HepG2 (cell line): ENCODE data around the gene PLCB4. TPM values are rescaled to one million over a fixed set of nuclear protein-coding genes. Genes with fewer than 3 reads are reported as not detected.

Experiments
- CAMTA2 ChIP-seq: sonication (generic); formaldehyde crosslinking; IDR thresholded peaks from 2 replicates; pipeline ENCODE4 v1.4.0; 2020; ENCODE audit warnings: mild to moderate bottlenecking, missing genetic modification reagents, borderline replicate concordance
- CBX1 ChIP-seq: IDR thresholded peaks from one replicate; pipeline ENCODE4 v1.6.1; 2016; ENCODE audit warnings: antibody characterized with exemption, low read depth
- ELF4 ChIP-seq: sonication (generic); formaldehyde crosslinking; IDR thresholded peaks from 2 replicates; pipeline ENCODE4 v1.5.0; 2020; ENCODE audit warnings: missing genetic modification reagents, mild to moderate bottlenecking, moderate library complexity, borderline replicate concordance
- FIP1L1 ChIP-seq: fragments of 200-400 bp; formaldehyde crosslinking; IDR thresholded peaks from 2 replicates; pipeline ENCODE4 v1.6.1; 2018; ENCODE audit warnings: low read depth, mild to moderate bottlenecking, low read length, moderate library complexity, borderline replicate concordance; ENCODE audit not compliant: insufficient read depth
- GFI1 ChIP-seq: sonication (generic); formaldehyde crosslinking; IDR thresholded peaks from 2 replicates; pipeline ENCODE4 v1.5.0; 2020; ENCODE audit warnings: missing genetic modification reagents, mild to moderate bottlenecking, borderline replicate concordance
- HHEX ChIP-seq: IDR thresholded peaks from 2 replicates; pipeline ENCODE4 v1.6.1; 2016; ENCODE audit warnings: control low read depth
- ISX ChIP-seq: sonication (generic); formaldehyde crosslinking; conservative IDR thresholded peaks from 2 replicates; pipeline ENCODE4 v1.5.0; 2020; ENCODE audit warnings: missing genetic modification reagents
- MTA3 ChIP-seq: sonication (generic); formaldehyde crosslinking; IDR thresholded peaks from 2 replicates; pipeline ENCODE4 v1.4.0; 2020; ENCODE audit warnings: missing genetic modification reagents
- MTF2 ChIP-seq: sonication (generic); formaldehyde crosslinking; IDR thresholded peaks from 2 replicates; pipeline ENCODE4 v1.5.0; 2020; ENCODE audit warnings: missing genetic modification reagents, borderline replicate concordance
- NCOA2 ChIP-seq: sonication (generic); formaldehyde crosslinking; IDR thresholded peaks from 2 replicates; pipeline ENCODE4 v1.8.0; 2022; ENCODE audit warnings: inconsistent platforms
- NCOA5 ChIP-seq: sonication (generic); formaldehyde crosslinking; IDR thresholded peaks from 2 replicates; pipeline ENCODE4 v1.4.0; 2020; ENCODE audit warnings: missing genetic modification reagents
- PHF20 ChIP-seq: sonication (generic); formaldehyde crosslinking; IDR thresholded peaks from 2 replicates; pipeline ENCODE4 v1.5.0; 2020; ENCODE audit warnings: mild to moderate bottlenecking, missing genetic modification reagents
- PHF21A ChIP-seq: sonication (generic); formaldehyde crosslinking; IDR thresholded peaks from 2 replicates; pipeline ENCODE4 v1.5.0; 2020; ENCODE audit warnings: mild to moderate bottlenecking, missing genetic modification reagents
- RBFOX2 ChIP-seq: fragments of 200-400 bp; formaldehyde crosslinking; IDR thresholded peaks from 2 replicates; pipeline ENCODE4 v1.6.1; 2017; ENCODE audit warnings: low read depth, mild to moderate bottlenecking, low read length
- RFX3 ChIP-seq: IDR thresholded peaks from 2 replicates; pipeline ENCODE4 v1.6.1; 2016; ENCODE audit warnings: missing biosample characterization, missing genetic modification reagents
- SNRNP70 ChIP-seq: fragments of 200-400 bp; formaldehyde crosslinking; IDR thresholded peaks from 2 replicates; pipeline ENCODE4 v1.6.1; 2017; ENCODE audit warnings: mild to moderate bottlenecking, low read depth, low read length, moderate library complexity
- SP4 ChIP-seq: sonication (generic); formaldehyde crosslinking; IDR thresholded peaks from 2 replicates; pipeline ENCODE4 v1.8.1; 2023; ENCODE audit warnings: mild to moderate bottlenecking, missing genetic modification reagents
- TBL1XR1 ChIP-seq: fragments of 150-350 bp; IDR thresholded peaks from 2 replicates; pipeline ENCODE4 v1.6.1; 2014; ENCODE audit warnings: borderline replicate concordance, low read length; ENCODE audit not compliant: partially characterized antibody
- ZFP36L1 ChIP-seq: sonication (generic); formaldehyde crosslinking; IDR thresholded peaks from 2 replicates; pipeline ENCODE4 v1.8.0; 2022; ENCODE audit warnings: mild to moderate bottlenecking, missing genetic modification reagents, moderate library complexity
- ZNF660 ChIP-seq: sonication (generic); formaldehyde crosslinking; IDR thresholded peaks from 2 replicates; pipeline ENCODE4 v1.5.1; 2020; ENCODE audit warnings: mild to moderate bottlenecking, low read depth, missing genetic modification reagents, borderline replicate concordance
- ZNF749 ChIP-seq: sonication (generic); formaldehyde crosslinking; IDR thresholded peaks from 2 replicates; pipeline ENCODE4 v1.8.0; 2022; ENCODE audit warnings: mild to moderate bottlenecking, missing genetic modification reagents, moderate library complexity, borderline replicate concordance
- ZNF761 ChIP-seq: sonication (generic); formaldehyde crosslinking; conservative IDR thresholded peaks from 2 replicates; pipeline ENCODE4 v1.4.0; 2020; ENCODE audit warnings: mild to moderate bottlenecking, missing genetic modification reagents
- ZNF766 ChIP-seq: sonication (generic); formaldehyde crosslinking; IDR thresholded peaks from 2 replicates; pipeline ENCODE4 v1.5.0; 2020; ENCODE audit warnings: missing genetic modification reagents, borderline replicate concordance
- ZNF883 ChIP-seq: sonication (generic); formaldehyde crosslinking; IDR thresholded peaks from 2 replicates; pipeline ENCODE4 v1.5.1; 2020; ENCODE audit warnings: mild to moderate bottlenecking, missing genetic modification reagents; ENCODE audit errors: not compliant biosample characterization
- ZSCAN12 ChIP-seq: sonication (generic); formaldehyde crosslinking; IDR thresholded peaks from 2 replicates; pipeline ENCODE4 v1.9.0; 2021; ENCODE audit warnings: mild to moderate bottlenecking, missing genetic modification reagents
- polyA plus RNA-seq, 8 experiments: library from polyadenylated mRNA; depleted of rRNA in 3 of 8; stranded (reverse) in 7 of 8; unstranded in 1 of 8; fragments of >200 nt; fragmentation: Illumina TruSeq in 4 of 8; extraction: Trizol in 4 of 8; gene quantifications; 2 replicates each; pipeline versions ENCODE4 v1.2.1 to v1.2.3, GENCODE V29; 2011 to 2016; ENCODE audit warnings: low read depth in 4 of 8, missing spikeins in 1 of 8, mixed read lengths in 1 of 8; ENCODE audit not compliant: insufficient read depth in 1 of 8
- total RNA-seq, 5 experiments: library from RNA; depleted of rRNA; stranded (reverse); fragments of >200 nt; fragmentation: Illumina TruSeq; extraction: Trizol; gene quantifications; 2 replicates each; pipeline ENCODE4 v1.2.3, GENCODE V29; 2016; ENCODE audit warnings: low read depth in 1 of 5
- TF ChIP-seq, protein P1 (sequence below): sonication (generic); formaldehyde crosslinking; IDR thresholded peaks from 2 replicates; pipeline ENCODE4 v1.5.0; 2020; ENCODE audit warnings: mild to moderate bottlenecking, missing genetic modification reagents, borderline replicate concordance
- TF ChIP-seq, protein P2 (sequence below): sonication (generic); formaldehyde crosslinking; IDR thresholded peaks from 2 replicates; pipeline ENCODE4 v1.4.0; 2020; ENCODE audit warnings: mild to moderate bottlenecking, missing genetic modification reagents

PLCB4 gene
- total and polyA plus RNA-seq, 2 of the 13 experiments (the other 11 are each of a cell fraction or from before 2014, with no cell fraction given): 0.01 TPM; not detected in 1

DNA sequence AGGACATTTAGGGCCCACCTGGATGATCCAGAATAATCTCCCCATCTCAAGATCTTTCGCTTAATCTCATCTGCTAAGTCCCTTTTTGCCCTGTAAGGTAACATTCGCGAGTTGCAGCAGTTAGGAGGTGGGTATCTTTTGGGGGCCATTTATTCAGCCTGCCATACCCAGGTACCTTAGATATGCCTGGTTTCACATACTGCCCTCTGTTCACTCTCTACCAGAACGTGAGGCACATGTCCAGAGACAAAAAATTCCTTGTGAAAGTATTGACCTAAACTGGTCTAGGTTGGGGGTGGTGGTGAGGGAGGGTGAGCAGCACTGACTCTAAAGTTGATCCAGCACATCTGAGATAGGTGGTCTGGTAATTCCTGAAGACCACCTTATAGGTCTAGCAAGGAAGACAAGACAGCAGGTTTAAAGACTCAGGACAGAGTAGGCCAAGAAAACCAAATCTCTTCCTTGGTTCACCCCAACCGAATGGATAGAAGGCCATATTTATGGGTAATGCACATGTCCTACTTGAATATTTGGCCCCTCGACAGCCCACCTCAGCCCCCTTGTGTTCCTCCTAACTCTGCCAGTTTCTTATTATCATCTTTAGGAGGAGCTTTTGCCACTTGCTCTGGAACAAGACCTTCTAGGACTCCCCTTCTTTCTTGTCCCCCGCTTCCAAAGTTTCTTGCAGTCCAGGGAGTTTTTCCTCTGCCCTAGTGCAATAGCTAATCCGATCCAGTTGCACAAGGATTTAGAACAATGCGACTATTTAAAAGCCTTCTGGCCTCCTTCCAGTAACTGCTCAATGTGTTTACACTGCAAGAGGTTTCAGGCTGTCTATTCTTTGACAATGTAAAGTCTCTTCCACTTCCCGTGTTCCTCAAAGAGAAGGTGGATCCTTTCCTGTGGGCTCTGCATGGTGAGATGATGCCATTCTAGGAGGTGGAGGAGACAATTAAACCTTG lies 232.5 kb downstream of the PLCB4 start (continued):
- TF ChIP-seq, protein P1, sequence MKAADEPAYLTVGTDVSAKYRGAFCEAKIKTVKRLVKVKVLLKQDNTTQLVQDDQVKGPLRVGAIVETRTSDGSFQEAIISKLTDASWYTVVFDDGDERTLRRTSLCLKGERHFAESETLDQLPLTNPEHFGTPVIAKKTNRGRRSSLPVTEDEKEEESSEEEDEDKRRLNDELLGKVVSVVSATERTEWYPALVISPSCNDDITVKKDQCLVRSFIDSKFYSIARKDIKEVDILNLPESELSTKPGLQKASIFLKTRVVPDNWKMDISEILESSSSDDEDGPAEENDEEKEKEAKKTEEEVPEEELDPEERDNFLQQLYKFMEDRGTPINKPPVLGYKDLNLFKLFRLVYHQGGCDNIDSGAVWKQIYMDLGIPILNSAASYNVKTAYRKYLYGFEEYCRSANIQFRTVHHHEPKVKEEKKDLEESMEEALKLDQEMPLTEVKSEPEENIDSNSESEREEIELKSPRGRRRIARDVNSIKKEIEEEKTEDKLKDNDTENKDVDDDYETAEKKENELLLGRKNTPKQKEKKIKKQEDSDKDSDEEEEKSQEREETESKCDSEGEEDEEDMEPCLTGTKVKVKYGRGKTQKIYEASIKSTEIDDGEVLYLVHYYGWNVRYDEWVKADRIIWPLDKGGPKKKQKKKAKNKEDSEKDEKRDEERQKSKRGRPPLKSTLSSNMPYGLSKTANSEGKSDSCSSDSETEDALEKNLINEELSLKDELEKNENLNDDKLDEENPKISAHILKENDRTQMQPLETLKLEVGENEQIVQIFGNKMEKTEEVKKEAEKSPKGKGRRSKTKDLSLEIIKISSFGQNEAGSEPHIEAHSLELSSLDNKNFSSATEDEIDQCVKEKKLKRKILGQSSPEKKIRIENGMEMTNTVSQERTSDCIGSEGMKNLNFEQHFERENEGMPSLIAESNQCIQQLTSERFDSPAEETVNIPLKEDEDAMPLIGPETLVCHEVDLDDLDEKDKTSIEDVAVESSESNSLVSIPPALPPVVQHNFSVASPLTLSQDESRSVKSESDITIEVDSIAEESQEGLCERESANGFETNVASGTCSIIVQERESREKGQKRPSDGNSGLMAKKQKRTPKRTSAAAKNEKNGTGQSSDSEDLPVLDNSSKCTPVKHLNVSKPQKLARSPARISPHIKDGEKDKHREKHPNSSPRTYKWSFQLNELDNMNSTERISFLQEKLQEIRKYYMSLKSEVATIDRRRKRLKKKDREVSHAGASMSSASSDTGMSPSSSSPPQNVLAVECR: no peak; the same call in 1 of the 2 replicates
- TF ChIP-seq GFI1 (peak; percentile 53; the same call in 1 of the 2 replicates), ZSCAN12 (CRISPR knock-in tag) (no peak), ZFP36L1 (no peak), PHF21A (CRISPR knock-in tag) (peak; percentile 66), NCOA5 (CRISPR knock-in tag) (no peak), RFX3 (CRISPR knock-in tag) (no peak), PHF20 (no peak), ZNF660 (CRISPR knock-in tag) (no peak), ISX (CRISPR knock-in tag) (no peak), SNRNP70 (no peak), ZNF766 (peak; percentile 97), MTA3 (CRISPR knock-in tag) (no peak), ZNF761 (CRISPR knock-in tag) (no peak), ZNF749 (no peak), ZNF883 (CRISPR knock-in tag) (no peak), ELF4 (CRISPR knock-in tag) (no peak), CBX1 (no peak), MTF2 (CRISPR knock-in tag) (no peak), SP4 (no peak), NCOA2 (CRISPR knock-in tag) (peak; percentile 93), CAMTA2 (no peak), RBFOX2 (no peak), TBL1XR1 (peak; percentile 81), HHEX (CRISPR knock-in tag) (peak; percentile 50; the same call in 1 of the 2 replicates), FIP1L1 (no peak)
- TF ChIP-seq, protein P2, sequence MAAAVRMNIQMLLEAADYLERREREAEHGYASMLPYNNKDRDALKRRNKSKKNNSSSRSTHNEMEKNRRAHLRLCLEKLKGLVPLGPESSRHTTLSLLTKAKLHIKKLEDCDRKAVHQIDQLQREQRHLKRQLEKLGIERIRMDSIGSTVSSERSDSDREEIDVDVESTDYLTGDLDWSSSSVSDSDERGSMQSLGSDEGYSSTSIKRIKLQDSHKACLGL (CRISPR knock-in tag): no peak
